Epithelial cell of prostate (primary cell): ENCODE data around the gene MYO15B.
A peak's percentile ranks its signal among the peaks of the same experiment; 100 is the strongest.

Experiments used
- DNase-seq: peaks from one replicate; pipeline ENCODE4 v3.0.0-alpha.2; 2011; ENCODE audit warnings: low read depth, low spot score
- H3K27ac ChIP-seq: fragments of 450-650 bp; 2 replicates; pipeline ENCODE4 v1.5.1; 2017; ENCODE audit warnings: mild to moderate bottlenecking

MYO15B gene

DNA sequence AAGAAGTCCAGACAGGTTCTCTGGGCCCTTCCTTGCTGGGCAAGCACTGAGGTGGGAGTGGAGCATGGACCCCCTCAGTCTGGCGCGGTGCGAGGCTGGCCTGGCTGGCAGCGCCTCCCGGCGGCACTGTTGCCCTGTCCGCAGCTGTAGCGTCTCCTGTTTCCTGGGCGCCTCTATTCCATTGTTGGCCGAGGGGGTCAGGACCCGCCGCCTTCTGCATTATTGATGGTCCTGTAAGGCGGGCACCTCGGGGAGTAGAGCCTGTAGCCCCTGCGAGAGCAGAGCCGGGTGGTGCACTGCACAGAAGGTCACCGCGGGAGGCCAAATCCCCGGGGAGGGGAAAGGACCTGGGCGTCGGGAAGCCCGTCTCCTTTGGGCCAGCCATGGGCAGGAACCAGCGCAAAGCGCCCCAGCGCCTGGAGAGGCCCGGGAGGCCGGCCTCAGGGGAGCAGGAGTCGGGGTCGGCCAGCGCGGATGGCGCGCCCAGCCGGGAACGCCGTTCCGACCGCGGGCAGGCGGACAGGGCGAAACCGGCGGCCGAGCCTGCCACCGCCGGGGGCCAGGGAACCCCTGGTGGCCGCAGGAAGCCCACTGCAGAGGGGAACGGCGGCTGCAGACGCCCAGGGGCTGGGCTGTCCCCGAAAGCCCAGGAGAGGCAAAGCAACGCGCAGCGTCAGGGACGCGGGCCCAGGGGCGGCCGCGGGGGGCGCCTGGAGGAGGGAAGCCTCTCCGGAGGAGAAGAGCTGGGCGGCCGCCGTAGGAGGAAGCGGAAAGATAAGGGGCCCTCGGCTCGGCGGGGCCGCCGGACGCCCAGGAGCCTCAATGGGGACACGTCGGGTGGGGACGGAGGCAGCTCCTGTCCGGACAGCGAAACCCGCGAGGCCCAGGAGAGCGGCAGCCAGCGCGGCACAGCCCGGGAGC is at the start of gene MYO15B:
Gene MYO15B, plus strand, starts transcription at position 126 of the 921 bp plus-strand sequence. Its CDS starts 258 bp downstream, at position 384.
- no peak within 1 kb of the TSS for H3K27ac ChIP-seq
- no peak for DNase-seq

DNA sequence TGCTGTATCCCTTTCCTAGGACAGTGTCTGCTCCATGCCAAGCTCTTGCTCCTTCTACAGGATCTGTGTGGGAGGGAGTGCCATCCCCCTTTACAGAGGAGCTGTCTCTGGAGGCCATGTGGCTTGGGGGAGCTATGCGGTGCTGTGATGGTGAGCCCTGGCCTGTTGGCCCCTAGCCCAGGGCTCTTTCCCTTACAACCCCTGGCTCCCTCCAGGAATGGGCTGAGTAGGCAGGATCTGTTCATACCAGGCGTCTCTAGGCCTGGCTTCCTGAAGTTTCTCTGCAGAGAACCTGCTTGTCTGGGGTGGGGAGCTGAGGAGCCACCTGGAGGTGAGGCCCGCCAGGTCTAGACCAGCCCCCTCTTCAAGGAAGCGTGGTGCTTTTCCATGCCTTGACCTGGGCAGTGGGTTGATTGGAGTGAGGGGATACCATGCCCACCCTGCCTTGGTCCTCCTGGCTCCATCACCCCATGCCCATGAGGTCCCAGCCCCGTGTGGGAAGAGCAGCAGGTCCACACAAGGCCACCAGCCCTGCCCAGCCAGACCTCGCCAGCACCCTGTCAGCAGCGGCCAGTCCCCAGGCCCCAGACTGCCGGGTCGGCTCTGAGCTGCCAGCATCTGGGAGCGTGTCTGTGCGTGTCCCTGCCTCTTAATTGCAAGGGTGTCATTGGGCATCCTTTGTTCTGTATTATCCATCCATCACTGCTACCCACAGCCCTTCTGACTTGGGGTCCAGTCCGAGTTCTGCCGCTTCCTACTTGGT is 47.5 kb upstream of the MYO15B start:
- no peak for DNase-seq
- H3K27ac ChIP-seq, result no peak overlapping the region

DNA sequence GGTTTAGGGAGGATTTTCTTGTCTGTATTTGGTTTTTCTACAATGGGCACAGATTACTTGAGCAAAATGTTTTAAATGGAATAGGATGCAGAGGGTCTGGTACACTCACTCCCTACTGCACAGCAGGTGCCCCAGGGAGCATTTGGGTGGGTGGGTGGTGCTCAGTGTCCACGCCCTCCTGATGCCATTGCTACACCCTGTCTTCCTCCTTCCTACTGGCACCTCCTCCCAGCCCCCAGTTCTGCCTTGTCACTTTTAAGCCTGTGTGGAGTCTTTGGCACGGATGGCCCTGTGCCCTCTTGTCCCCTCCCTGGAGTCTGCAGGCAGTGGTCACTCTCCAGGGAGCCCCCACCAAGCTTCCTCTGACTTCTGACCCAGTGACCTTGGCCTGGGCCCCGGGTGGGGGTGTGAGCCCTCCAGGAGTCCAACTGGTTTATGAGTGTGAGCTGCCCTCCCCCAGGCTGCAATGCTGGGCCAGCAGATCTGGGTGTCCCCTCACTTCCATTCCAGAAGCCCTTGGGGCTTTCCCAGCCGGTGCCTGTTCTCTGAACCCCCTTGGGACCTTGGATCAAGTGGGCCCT is 46.6 kb upstream of the MYO15B start:
- H3K27ac ChIP-seq, result no peak overlapping the region
- no peak for DNase-seq

DNA sequence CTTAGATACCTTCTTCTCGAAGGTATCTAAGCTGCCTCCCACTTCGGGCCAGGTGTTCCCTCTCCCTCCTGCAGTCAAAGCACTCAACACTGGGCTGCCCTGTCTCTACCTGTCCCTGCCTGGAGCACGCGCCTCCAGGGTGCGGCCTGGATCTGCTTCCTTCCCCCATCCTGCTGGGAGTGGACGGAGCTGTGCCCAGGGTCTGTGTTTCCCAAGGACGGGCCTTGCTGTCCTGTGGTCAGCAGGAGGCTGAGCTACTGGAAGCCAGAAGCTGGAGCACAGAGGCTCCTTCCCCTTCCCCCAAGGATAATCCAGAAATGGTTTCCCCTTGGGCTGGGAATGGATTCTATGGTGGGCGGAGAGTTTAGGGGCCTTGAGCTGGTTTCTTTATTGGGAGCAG is 45.4 kb upstream of the MYO15B start:
- no peak overlapping the region for H3K27ac ChIP-seq
- DNase-seq, result no peak

DNA sequence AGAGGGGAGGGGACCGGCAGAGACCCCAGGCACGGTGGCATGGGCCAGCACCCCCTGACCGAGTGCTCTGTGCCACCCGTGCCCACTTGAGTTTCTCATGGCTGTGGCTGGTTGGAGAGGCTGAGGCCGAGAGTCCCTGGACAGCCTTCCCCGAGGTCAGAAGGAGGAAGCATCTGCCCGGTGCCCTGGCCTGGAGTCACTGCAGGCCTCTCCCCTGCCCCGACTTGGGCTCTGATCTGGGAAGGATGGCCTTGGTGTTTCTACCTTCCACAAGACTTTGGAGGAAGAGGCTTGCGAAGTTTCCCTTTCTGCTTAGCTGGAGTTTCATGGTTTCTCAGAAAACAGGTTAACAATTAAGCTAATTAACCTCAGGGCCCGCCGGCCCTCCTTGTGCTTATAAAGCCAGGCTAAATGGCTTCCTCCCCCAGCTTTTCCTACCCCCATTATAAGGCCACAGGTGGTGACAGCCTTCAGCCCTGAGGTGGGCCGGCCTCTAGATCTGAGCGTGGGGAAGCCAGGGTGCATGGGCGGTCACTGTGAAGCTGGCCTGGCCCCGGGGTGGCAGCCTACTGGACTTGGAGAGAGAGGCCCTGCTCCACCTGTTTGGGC is 44.8 kb upstream of the MYO15B start:
- DNase-seq, result no peak
- H3K27ac ChIP-seq, result no peak overlapping the region

DNA sequence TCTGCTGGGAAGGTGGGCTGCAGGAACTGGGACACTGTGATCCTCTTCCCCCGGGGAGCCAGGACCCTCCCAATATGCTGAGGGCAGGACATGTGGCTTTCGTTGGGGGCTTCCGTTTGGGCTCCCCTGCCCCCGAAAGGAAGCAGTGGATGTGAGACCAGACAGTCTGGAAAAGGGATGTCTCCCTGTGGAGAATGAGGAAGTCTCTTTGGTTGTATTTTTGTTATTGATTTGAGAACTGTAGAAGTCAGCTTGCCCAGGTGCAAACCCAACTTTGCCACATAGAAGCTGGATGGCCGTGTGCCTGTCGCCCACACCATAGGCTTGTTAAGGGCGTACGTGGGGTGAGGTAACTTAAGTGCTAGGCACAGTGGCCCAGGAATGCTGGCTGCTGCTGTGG is 43.4 kb upstream of the MYO15B start:
- DNase-seq, result no peak
- no peak overlapping the region for H3K27ac ChIP-seq

DNA sequence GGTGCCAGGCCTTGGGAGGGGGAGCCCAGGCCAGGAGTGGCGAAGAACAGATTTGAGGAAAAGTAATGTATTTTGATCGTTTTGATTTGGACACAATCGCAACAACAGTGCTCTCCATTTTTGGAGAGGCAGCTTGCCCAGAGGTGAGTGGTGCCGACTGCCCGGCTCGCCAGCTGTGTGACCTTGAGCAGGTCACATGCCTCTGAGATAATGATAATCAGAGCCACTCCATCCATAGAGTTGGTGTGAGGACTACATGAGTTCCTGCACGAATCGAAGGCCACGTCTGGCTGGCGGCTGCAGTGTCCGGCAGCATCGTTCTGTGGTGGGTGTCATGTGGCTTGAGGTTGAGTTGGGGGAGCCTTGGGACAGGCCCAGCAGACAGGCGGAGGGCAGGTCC is 41.4 kb upstream of the MYO15B start:
- no peak for DNase-seq
- no peak overlapping the region for H3K27ac ChIP-seq

DNA sequence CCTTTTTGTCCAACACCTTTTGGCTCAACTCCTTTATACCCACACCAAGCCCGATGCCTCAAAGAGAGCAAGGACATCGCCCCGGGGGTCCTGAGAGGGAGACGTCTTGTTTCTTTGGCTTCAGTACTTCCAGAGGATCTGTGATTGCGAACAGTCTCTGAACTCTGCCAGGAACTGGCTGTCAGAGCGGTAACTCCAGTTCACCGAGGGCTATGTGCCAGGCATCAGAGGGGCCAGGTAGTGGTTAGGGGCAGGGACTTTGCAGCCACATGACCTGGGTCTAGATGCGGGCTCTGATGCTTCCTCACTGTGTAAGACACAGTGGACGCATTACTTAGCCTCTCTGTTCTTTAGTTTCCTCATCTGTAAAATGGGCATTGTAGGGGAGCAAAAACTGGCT is 40.5 kb upstream of the MYO15B start:
- DNase-seq, result no peak
- no peak overlapping the region for H3K27ac ChIP-seq

DNA sequence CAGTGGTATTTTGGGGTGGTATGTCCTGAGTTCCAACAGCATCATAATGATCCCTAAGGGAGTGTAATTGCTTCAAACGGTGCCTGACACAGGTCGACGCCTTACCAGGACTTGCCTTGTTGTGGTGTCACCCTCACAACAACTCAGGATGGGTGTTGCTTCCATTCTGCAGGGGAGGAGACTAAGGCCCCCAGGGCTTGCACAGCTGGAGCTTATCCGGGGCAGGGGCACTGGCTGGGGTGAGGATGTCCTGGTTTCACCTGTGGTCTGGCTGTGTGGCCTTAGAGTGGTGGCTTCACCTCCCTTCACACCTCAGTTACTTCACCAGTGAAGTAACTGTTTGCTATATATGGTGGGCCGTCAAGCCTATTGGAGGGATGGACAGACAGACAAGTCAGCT is 38.8 kb upstream of the MYO15B start:
- no peak for DNase-seq
- peak overlapping the region; percentile 82 for H3K27ac ChIP-seq

DNA sequence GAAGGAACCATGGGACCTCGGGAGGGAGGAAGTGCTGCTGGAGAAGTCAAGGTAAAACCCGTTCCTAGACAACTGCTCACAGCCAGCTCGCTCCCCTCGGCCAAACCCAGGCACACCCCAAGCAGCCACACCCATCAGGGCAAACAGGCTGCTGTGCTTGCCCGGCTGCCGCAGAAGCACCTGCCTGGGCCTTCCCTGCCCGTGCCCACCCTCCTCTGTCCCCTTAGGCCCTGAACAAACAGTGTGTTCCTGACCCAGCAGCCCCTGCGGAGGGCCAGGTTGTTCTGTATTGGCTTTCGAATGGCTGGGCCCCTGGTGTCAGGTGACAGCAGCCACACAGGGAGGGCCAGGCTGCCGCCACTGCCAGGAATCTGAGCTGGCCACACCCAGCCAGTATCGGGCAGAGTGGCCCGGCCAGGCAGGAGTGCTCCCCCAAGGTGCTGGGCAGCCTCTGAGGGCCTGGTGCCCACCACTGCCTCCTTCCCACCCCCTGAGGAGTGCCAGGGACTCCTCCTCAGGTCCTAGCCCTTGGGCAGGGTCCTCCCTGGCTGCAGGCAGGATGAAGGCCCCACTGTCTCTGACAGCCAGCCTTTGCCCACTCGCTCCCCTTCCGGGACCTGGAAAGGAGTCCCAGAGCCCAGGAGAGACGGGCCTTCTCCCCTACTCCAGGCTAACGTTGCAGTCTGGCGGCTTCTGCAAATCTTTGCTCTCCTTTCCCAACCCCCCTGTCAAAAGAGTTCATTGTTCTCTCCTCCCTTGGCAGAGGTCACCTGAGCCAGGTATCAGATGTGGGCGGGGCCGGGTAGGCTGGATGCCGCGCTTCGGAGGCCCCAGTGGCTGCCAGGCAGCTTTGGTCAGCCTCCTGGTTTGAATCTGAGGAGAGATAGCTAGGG is 38.1 kb upstream of the MYO15B start:
- DNase-seq, result peak; percentile 50
- peak overlapping the region; percentile 82 for H3K27ac ChIP-seq

DNA sequence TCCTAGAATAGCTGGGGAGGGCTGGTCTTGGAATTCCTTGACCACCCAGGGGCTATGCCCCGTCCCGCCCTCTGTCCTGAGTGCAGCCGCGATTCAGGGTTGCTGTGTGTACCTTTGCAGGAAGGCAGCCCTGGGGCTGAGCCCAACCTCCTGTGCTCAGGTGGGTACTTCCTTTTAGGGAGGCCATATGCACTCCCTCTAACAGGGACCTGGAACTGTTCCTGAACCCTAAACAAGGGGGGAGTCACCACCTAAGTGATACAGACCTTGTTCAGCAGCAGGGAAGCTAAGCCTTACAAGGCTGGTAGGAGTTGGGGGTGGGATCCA is 37.5 kb upstream of the MYO15B start:
- no peak for DNase-seq
- peak overlapping the region; percentile 82 for H3K27ac ChIP-seq

DNA sequence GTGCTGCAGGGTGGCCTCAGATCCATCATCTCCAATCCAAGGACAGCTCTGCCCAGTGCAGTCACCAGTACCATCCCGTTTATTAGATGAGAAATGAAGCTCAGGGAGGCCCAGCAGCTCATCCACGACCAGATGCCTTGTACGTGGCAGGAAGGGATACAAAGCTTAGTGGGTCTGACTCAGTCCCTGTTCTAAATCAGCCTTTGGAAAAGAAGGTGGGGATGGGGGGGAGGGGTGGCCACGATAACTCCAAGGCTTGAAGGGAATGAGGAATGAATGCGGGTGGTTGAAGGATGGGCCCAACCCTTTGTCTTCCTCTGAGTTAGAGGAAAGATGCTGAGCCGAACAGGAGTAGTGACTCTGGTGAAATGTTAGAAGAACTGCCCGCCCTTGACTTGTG is 36.3 kb upstream of the MYO15B start:
- DNase-seq, result no peak
- no peak overlapping the region for H3K27ac ChIP-seq

DNA sequence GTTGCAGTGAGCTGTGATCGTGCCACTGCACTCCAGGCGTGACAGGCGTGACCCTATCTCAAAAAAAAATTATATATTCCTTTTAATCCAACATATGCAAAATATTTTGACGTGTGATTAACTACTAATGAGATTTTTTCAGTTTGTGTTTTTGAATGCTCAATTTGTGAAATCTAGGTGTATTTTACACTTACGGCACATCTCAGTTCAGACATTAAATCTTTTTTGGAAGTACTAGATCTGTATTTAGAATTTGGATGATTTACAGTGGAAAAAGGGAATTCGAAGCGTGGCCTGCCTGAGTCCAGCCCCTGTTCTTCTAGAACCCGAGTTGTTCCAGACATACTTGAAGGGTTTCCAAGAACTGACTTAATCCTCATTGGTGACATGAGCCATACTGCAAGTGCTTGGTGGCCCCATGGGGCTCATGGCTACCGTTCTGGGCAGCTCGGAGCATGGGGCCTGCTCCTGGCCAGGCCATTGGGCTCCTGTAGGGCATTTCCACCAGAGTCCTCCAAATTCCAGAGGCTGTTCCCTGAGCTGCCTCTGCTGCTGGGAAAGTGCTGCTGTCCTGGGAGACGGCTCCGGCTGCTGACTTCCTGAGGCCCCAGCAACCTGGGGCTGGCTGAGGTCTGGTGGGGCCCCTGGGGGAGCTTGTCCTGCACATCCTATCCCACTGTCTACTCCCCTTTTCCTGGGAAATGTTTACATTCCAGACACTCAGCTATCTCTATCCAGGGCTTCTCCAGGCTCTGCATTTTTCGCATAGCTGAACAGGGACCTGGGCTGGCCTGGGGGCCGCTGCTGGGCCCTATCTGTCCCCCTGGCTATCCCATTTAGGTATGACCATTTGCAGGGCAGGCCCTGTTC is 34.9 kb upstream of the MYO15B start:
- DNase-seq, result no peak
- no peak overlapping the region for H3K27ac ChIP-seq

DNA sequence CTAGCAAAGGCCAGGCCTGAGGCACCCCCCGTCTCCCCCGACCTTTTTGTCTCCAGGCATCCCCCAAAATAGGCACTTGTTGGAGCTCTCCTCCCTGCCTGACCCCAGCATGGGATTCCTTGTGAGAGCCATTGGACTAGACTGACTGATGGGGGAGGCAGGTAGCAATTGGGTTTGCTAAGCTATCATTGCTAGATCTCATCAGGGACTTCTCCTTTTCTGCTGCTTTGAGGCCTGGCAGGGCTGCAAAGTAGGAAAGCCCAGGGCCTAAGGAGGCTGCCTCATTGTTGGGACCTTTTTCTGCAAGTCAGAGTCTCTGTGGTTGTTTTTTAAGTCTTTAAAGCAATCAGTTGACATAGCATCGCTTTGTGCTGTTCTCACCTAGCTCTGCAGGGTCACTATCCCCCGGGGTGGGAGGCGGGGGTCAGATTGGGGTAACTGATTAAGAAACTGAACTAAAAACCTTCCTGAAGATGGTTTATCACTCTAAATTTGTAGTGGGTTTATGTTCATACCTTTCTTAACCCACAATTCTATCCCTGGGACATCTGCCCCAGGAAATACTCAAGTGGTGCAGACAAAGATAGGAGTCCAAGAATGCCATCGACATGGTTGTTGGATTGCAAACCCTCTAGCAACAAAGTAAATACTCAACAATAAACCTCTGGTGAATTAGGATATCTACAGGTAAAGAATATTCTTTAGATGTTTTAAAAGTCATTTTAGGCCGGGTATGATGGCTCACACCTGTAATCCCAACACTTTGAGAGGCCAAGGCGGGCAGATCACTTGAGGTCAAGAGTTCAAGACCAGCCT is 34.1 kb upstream of the MYO15B start:
- H3K27ac ChIP-seq, result no peak overlapping the region
- no peak for DNase-seq

DNA sequence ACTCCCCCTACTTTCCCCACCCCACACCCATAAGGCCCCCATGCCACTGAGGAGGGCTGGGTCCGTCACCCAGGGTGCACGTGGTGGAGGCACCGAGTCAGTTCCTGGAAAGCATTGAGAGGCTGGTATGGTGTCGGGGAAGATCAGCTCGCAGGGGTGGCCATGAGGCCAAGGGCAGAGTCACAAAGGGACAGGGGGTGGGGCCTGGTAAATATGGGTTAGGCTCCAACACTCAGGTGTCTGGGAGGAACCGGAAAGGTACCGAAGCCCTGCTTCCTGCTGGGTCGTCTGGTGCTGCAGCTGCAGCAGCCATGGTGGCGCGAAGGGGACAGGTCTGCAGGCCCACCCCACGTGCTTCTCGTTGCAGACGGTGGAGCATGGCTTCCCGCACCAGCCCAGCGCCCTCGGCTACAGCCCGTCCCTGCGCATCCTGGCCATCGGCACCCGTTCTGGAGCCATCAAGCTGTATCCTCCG is 31.9 kb upstream of the MYO15B start:
- DNase-seq, result no peak
- H3K27ac ChIP-seq, result no peak overlapping the region

DNA sequence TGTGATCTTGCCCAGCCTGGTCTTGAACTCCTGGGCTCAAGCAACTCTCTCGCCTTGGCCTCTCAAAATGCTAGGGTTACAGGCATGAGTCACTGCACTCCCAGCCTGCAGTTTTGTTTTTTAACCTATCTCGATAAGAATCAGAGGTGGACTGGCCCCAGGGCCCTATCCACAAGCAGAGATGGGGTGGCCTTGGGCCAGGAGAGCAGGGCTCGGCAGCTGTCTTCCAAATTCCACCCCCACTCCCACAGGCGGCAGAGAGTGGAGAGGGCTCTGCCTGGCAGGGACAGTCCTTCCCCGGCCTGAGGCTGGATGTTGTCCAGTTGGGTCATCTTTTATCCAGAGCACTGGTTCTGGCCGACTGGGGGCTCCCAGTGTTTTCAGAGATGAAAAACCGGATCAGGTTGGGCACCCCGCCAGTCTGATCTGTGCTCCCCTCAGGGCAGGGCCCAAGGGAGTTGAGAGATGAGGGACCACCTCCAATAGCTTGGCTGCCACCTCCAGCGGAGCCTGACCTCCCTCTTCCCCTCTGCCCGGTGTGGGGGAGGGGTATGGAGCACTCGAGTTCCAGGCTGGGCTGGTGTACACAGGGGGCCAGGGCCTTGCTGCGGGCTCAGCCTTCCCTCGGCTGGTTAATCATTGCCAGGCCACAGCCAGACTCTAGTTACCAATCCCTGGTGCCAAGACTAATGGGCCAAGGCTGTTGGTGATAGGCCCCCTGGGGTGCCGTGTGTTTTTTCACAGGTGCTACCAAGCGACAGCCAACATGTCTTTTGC is 30.3 kb upstream of the MYO15B start:
- no peak overlapping the region for H3K27ac ChIP-seq
- DNase-seq, result no peak
